Measurements from ENCODE around the gene CTSH.
"Not testable (repeated sequence)": the region's sequence is repeated elsewhere in the genome, so short reads cannot be mapped to it uniquely, and the experiment has no call there.

- TF ChIP-seq CTCF (IDR thresholded peaks at IDR 0.05; ENCODE audit: insufficient read depth, low read depth, low read length); EZH2 (IDR thresholded peaks at IDR 0.05; ENCODE audit: insufficient read depth, low read length): not testable (repeated sequence)
Measured at GRCh38 chr15:78876954-78877353, 67.9 kb downstream of the CTSH start.

Data from astrocyte (in vitro differentiated cells and primary cell).